ENCODE measurements around the gene GYG2. TPM values are rescaled to one million over a fixed set of nuclear protein-coding genes. Genes with fewer than 3 reads are reported as not detected.

Gene GYG2
- total RNA-seq, 1 donor from 2014 or later: not detected

Other genes with a start within 250 kb of the GYG2 start
- 338 and 344 TPM in 2 replicates for gene CD99, start 137.6 kb upstream of the GYG2 start, total RNA-seq
- gene XG, start 76.9 kb upstream of the GYG2 start, total RNA-seq: 0.12 and 0.95 TPM in 2 replicates
- gene ARSD, start 100.4 kb downstream of the GYG2 start, total RNA-seq: 1.9 and 4.1 TPM in 2 replicates
- not detected in 2 replicates for gene ARSH, start 177.6 kb downstream of the GYG2 start, total RNA-seq
- gene ARSF, start 212.5 kb downstream of the GYG2 start, total RNA-seq: not detected in 2 replicates

Measured in T-helper 1 cell treated with Interleukin-12 subunit alpha and Interleukin-12 subunit beta and Interleukin-4 antibody, amounts not matched to agents 30 ng/mL and 1 ng/mL, for 36 hours (primary cell).